Sigmoid colon (tissue), 4 donors: Measurements from ENCODE around the gene STAT2.
A peak's percentile ranks its signal among the peaks of the same experiment; 100 is the strongest.

Source experiments
- EP300 ChIP-seq, 4 donors: sonication (generic); formaldehyde crosslinking; IDR thresholded peaks; one replicate each; pipeline ENCODE4 v1.6.1; 2017; ENCODE audit warnings: antibody characterized with exemption in 4 of 4
- POLR2A ChIP-seq, 2 donors: fragments of 450-650 bp; IDR thresholded peaks; one replicate each; pipeline ENCODE4 v1.6.1; 2016; ENCODE audit warnings: antibody characterized with exemption in 2 of 2, mild to moderate bottlenecking in 2 of 2, moderate library complexity in 2 of 2
- POLR2AphosphoS5 ChIP-seq, 4 donors: sonication (generic); formaldehyde crosslinking; IDR thresholded peaks; one replicate each; pipeline ENCODE4 v1.6.1; 2017; ENCODE audit warnings: antibody characterized with exemption in 4 of 4
- TF ChIP-seq, protein P1 (sequence below), 4 experiments: fragments of 450-650 bp in 3 of 4; fragments of 200-600 bp in 1 of 4; IDR thresholded peaks; one replicate each; pipeline ENCODE4 v1.5.1; 2016 to 2019; ENCODE audit warnings: antibody characterized with exemption in 4 of 4, mild to moderate bottlenecking in 3 of 4, moderate library complexity in 2 of 4

- TF ChIP-seq, protein P1, sequence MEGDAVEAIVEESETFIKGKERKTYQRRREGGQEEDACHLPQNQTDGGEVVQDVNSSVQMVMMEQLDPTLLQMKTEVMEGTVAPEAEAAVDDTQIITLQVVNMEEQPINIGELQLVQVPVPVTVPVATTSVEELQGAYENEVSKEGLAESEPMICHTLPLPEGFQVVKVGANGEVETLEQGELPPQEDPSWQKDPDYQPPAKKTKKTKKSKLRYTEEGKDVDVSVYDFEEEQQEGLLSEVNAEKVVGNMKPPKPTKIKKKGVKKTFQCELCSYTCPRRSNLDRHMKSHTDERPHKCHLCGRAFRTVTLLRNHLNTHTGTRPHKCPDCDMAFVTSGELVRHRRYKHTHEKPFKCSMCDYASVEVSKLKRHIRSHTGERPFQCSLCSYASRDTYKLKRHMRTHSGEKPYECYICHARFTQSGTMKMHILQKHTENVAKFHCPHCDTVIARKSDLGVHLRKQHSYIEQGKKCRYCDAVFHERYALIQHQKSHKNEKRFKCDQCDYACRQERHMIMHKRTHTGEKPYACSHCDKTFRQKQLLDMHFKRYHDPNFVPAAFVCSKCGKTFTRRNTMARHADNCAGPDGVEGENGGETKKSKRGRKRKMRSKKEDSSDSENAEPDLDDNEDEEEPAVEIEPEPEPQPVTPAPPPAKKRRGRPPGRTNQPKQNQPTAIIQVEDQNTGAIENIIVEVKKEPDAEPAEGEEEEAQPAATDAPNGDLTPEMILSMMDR (IDR thresholded peaks at IDR 0.05), result peak; percentile 40 to 55 (median 45)
- peak in 1 of 4 donors; percentile 5 for TF ChIP-seq EP300 (IDR thresholded peaks at IDR 0.05)
- TF ChIP-seq POLR2A (IDR thresholded peaks at IDR 0.05), result peak; percentile 71 to 84
- TF ChIP-seq POLR2AphosphoS5 (IDR thresholded peaks at IDR 0.05), result peak; percentile 90 to 93 (median 91)
These were observed 26.0 kb downstream of the STAT2 start, which contains the start of gene PAN2 for GRCh38 chr12:56333679-56334489.
